Subcutaneous abdominal adipose tissue (tissue), 5 donors: ENCODE results near the gene ZNF343.

Source experiments
- H3K27ac ChIP-seq: one replicate; pipeline ENCODE4 v1.7.0; 2013; ENCODE audit warnings: low read depth, mild to moderate bottlenecking, inconsistent platforms, low read length, moderate library complexity
- H3K27me3 ChIP-seq, 5 donors: one replicate each; pipeline ENCODE4 v1.7.0; 2013; ENCODE audit warnings: low read length in 5 of 5, inconsistent platforms in 1 of 5; ENCODE audit not compliant: control insufficient read depth in 5 of 5, insufficient read depth in 4 of 5
- H3K36me3 ChIP-seq, 5 donors: one replicate each; pipeline ENCODE4 v1.7.0; 2013; ENCODE audit warnings: low read length in 5 of 5; ENCODE audit not compliant: control insufficient read depth in 5 of 5, insufficient read depth in 5 of 5
- H3K4me1 ChIP-seq, 5 donors: one replicate each; pipeline ENCODE4 v1.7.0; 2013; ENCODE audit warnings: low read length in 5 of 5, mild to moderate bottlenecking in 3 of 5, moderate library complexity in 1 of 5; ENCODE audit not compliant: control insufficient read depth in 5 of 5, insufficient read depth in 5 of 5
- H3K4me3 ChIP-seq, 5 donors: one replicate each; pipeline ENCODE4 v1.7.0; 2013; ENCODE audit warnings: low read length in 5 of 5, low read depth in 1 of 5
- H3K9ac ChIP-seq, 5 donors: one replicate each; pipeline ENCODE4 v1.7.0; 2013; ENCODE audit warnings: low read length in 5 of 5, mild to moderate bottlenecking in 4 of 5, moderate library complexity in 3 of 5
- H3K9me3 ChIP-seq, 5 donors: one replicate each; pipeline ENCODE4 v1.7.0; 2013; ENCODE audit warnings: low read length in 5 of 5; ENCODE audit not compliant: control insufficient read depth in 5 of 5
- donor health status: healthy.
- donor health status: healthy.
- donor health status: healthy.
- donor health status: healthy.
- donor health status: healthy.

The ZNF343 gene

GRCh38 chr20:2476742-2477615 lies 31.7 kb downstream of the ZNF343 start:
- H3K36me3 ChIP-seq, result peaks cover 0 to 17% (median 7%) of the 10 kb centered on the region in 5 donors
- no peak overlapping the region for H3K9ac ChIP-seq
- H3K9me3 ChIP-seq, result no peaks in the 10 kb centered on the region
- no peak overlapping the region for H3K4me3 ChIP-seq
- peaks cover 2 to 22% (median 21%) of the 10 kb centered on the region in 5 donors for H3K4me1 ChIP-seq
- no peaks in the 10 kb centered on the region for H3K27me3 ChIP-seq
- H3K27ac ChIP-seq, result no peak overlapping the region

DNA sequence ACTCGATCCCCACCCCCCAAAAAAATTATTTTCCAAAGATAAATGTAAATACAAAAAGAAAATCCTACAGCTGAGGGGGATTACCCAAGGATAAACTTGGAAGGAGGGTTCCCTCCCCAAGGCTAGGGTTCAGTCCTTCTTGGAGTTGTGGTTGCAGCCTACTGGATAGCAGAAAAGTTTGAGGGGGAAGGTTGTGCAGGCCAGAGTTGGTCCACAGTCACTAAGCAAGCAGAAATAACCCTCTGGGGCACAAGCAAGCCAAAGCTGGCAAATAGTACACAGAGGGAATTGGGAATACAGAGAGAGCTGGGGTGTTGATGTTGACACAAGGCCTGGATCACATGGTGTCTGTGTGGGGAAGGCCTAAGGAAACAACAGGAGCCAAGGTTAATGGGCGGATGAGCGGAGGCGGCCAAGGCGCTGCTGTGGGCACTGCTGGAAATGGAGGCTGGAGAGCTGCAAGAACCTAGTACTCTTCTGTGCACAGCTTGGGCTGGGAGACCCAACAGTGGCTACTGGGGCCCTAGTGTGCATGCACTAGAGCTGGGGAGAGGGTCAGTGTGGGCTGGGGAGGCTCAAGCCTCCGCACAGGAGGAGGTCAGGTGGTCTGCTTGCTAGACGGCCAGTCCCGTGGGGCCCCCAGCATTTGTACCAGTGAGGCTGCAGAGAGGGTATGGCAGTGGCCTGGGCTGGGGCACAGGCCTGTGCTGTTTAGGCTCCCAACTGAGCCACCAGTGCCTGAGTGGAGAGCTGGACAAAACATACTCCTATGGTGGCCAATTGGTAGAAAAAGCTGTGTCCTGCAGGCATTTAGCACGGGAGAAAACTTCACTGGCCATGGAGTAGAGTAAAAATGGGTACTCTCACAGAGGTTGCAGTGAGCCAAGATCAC lies 32.6 kb downstream of the ZNF343 start:
- no peaks in the 10 kb centered on the region for H3K9me3 ChIP-seq
- peaks cover 2 to 24% (median 21%) of the 10 kb centered on the region in 5 donors for H3K4me1 ChIP-seq
- H3K9ac ChIP-seq, result no peak overlapping the region
- H3K36me3 ChIP-seq, result peaks cover 0 to 12% (median 3%) of the 10 kb centered on the region in 5 donors
- H3K27ac ChIP-seq, result no peak overlapping the region
- H3K27me3 ChIP-seq, result no peaks in the 10 kb centered on the region
- H3K4me3 ChIP-seq, result peak overlapping the region in 1 of 5 donors; percentile 10

DNA sequence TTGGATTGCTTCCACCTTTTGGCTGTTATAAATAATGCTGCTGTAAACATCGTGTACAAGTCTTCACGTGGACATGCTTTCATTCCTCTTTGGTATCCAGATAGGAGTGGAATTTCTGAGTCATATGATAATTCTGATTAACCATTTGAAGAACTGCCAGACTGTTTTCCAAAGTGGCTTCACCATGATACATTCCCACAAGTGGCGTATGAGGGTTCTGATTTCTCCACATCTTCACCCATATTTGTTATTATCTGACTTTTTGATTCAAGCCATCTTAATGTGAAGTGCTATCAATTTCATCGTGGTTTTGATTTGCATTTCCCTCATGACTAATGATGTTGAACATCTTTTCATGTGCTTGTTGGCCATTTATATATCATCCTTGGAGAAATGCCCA lies 35.2 kb downstream of the ZNF343 start:
- no peaks in the 10 kb centered on the region for H3K9me3 ChIP-seq
- no peak overlapping the region for H3K27ac ChIP-seq
- H3K9ac ChIP-seq, result no peak overlapping the region
- no peak overlapping the region for H3K4me3 ChIP-seq
- no peaks in the 10 kb centered on the region for H3K27me3 ChIP-seq
- peaks cover 2 to 42% (median 36%) of the 10 kb centered on the region in 5 donors for H3K4me1 ChIP-seq
- H3K36me3 ChIP-seq, result peaks cover 0 to 4% (median 0%) of the 10 kb centered on the region in 5 donors

DNA sequence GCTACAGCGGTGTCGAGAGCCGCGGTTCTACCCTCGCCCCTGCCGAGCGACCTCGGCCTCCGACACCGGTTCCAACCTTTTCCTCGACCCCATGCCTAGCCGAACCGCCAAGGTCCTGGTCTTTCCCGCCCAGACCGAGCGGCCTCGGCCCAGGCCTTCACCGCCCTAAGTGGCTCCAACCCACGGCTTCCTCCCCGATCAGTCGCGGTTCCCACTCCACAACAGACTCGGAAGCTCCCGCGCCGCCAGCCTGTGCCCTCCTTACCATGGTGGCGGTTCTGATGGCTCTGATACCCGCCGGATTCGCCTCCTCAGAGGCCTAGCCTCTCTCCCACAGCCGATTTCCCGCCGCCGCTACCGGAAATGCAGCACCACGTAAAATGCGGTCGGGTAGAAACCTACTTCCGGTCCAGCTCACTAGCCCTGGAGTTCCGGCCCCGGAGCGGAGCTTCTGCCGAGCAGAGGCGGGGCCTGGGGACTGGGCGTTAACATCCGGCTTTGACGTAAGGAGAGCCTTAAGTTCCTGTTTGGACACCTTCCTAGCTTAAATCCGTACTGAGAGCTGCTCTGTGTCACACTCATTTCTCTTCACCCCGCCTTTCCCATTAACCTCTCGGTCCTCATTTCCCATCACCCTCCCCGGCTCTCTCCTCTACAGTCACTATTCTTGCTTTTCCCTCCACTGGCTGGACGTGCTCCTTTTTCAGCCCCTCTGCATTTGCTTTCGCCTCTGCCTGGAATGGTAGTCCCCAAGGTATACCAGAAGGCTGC lies 38.1 kb downstream of the ZNF343 start, which contains the start of gene SNRPB:
Gene SNRPB, minus strand, starts transcription at position 367 of the 771 bp plus-strand sequence. Its CDS starts 99 bp downstream, at position 268.
- H3K4me3 ChIP-seq, result peak within 1 kb of the TSS; percentile 78 to 95 (median 88)
- peaks cover 0 to 26% (median 26%) of the 10 kb centered on the region in 5 donors for H3K4me1 ChIP-seq
- H3K9me3 ChIP-seq, result no peaks in the 10 kb centered on the region
- H3K27me3 ChIP-seq, result no peaks in the 10 kb centered on the region
- peak within 1 kb of the TSS; percentile 17 to 98 (median 91) for H3K9ac ChIP-seq
- peaks cover 9 to 24% (median 22%) of the 10 kb centered on the region in 5 donors for H3K36me3 ChIP-seq
- peak within 1 kb of the TSS; percentile 88 for H3K27ac ChIP-seq

DNA sequence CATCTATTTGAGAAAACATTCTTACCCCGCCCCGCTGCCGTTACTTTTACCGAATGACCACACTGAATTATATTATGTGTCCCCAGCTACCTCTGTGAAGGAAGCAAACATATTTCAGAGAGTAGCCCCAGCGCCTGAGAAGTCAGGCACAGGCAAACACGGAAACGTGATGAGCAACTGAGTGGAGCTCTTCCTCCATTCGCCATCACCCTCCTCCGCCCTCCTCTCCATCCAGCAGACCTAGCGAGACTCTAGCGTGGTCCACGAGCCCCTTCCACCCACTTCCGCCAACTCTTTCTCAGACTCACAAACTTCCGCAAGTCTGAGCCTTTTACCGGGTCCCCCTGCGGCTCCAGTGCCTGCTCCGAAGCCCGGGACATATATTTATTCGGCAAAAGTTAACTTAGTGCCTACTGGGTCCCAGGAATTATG lies 38.7 kb downstream of the ZNF343 start:
- peak overlapping the region; percentile 78 to 95 (median 88) for H3K4me3 ChIP-seq

DNA sequence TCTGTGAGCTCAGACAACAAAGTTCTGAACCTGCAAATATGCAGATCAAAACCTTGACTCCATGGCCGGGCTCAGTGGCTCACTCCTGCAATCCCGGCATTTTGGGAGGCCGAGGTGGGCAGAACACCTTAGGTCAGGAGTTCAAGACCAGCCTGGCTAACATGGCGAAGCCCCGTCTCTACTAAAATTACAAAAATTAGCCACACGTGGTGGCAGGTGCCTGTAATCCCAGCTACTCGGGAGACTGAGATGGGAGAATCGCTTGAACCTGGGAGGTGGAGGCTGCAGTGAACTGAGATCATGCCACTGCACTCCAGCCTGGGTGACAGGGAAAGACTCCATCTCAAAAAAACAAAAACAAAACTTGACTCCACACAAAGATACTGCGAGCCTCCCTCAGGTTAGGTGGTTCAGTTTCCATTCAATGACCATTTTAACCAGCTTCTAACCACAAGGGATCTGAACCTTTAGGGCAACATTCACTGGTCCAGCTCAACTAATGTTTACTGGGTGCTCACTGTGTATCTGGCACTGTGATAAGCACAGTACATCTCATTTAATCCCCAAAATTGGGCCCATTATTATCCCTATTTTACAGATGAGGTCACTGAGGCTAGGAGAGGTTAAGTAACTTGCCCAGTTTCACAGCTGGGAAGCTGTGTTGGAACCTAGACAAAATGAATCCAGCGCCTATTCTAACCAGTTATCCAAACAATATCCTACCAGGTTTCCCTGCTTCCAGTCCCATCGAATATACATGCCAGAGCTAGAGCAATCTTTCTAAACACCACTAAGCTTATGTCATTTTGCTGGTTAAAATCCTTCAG lies 39.9 kb downstream of the ZNF343 start:
- peaks cover 0 to 26% (median 23%) of the 10 kb centered on the region in 5 donors for H3K4me1 ChIP-seq
- peak overlapping the region; percentile 88 for H3K27ac ChIP-seq
- H3K4me3 ChIP-seq, result peak overlapping the region in 4 of 5 donors; percentile 78 to 95 (median 88)
- no peaks in the 10 kb centered on the region for H3K9me3 ChIP-seq
- no peaks in the 10 kb centered on the region for H3K27me3 ChIP-seq
- H3K36me3 ChIP-seq, result peaks cover 20 to 42% (median 40%) of the 10 kb centered on the region in 5 donors
- H3K9ac ChIP-seq, result peak overlapping the region; percentile 6 to 98 (median 53)

More for the DNA sequence above, 38.7 kb downstream of the ZNF343 start:
- no peaks in the 10 kb centered on the region for H3K9me3 ChIP-seq
- peaks cover 11 to 30% (median 28%) of the 10 kb centered on the region in 5 donors for H3K36me3 ChIP-seq
- H3K4me1 ChIP-seq, result peaks cover 0 to 26% (median 23%) of the 10 kb centered on the region in 5 donors
- peak overlapping the region; percentile 88 for H3K27ac ChIP-seq
- H3K27me3 ChIP-seq, result no peaks in the 10 kb centered on the region
- H3K9ac ChIP-seq, result peak overlapping the region; percentile 9 to 98 (median 91)

- no peak overlapping the region for H3K4me3 ChIP-seq
- H3K36me3 ChIP-seq, result peaks cover 26 to 56% (median 53%) of the 10 kb centered on the region in 5 donors
- no peaks in the 10 kb centered on the region for H3K27me3 ChIP-seq
- H3K9ac ChIP-seq, result no peak overlapping the region
- no peaks in the 10 kb centered on the region for H3K9me3 ChIP-seq
- no peak overlapping the region for H3K27ac ChIP-seq
- peaks cover 3 to 26% (median 23%) of the 10 kb centered on the region in 5 donors for H3K4me1 ChIP-seq
Measured at GRCh38 chr20:2467412-2467811, 41.3 kb downstream of the ZNF343 start.

GRCh38 chr20:2465100-2465499 lies 43.6 kb downstream of the ZNF343 start:
- no peak overlapping the region for H3K9ac ChIP-seq
- no peaks in the 10 kb centered on the region for H3K9me3 ChIP-seq
- H3K27ac ChIP-seq, result no peak overlapping the region
- no peak overlapping the region for H3K4me3 ChIP-seq
- H3K4me1 ChIP-seq, result peaks cover 3 to 22% (median 19%) of the 10 kb centered on the region in 5 donors
- H3K27me3 ChIP-seq, result no peaks in the 10 kb centered on the region
- peaks cover 44 to 79% (median 76%) of the 10 kb centered on the region in 5 donors for H3K36me3 ChIP-seq
